GM23338 (cell line): ENCODE results near the gene AKTIP. TPM values are rescaled to one million over a fixed set of nuclear protein-coding genes. Genes with fewer than 3 reads are reported as not detected.

ENCODE experiments used
- ATAC-seq: fragments of 200-7000 bp; cut with Tn5 transposase; 3 replicates; pipeline ENCODE4 v1.9.1; 2020
- DNase-seq: peaks from one replicate; pipeline ENCODE4 v3.0.0-alpha.2; 2015; ENCODE audit warnings: low spot score
- H2AFZ ChIP-seq: fragments of 200-600 bp; sonication (generic); 2 replicates; pipeline ENCODE4 v1.8.0; 2016; ENCODE audit warnings: antibody characterized with exemption, mild to moderate bottlenecking, moderate library complexity
- H3F3A ChIP-seq: fragments of 200-600 bp; sonication (generic); replicated peaks from 2 replicates; pipeline ENCODE4 v1.8.0; 2017; ENCODE audit warnings: antibody characterized with exemption, mixed run types, low read depth
- H3K27ac ChIP-seq: fragments of 200-600 bp; sonication (generic); 2 replicates; pipeline ENCODE4 v1.6.1; 2016; ENCODE audit warnings: low read depth
- H3K27me3 ChIP-seq: fragments of 200-600 bp; sonication (generic); 2 replicates; pipeline ENCODE4 v1.8.0; 2016; ENCODE audit warnings: mild to moderate bottlenecking, mixed run types, moderate library complexity; ENCODE audit not compliant: insufficient read depth
- H3K36me3 ChIP-seq: fragments of 200-600 bp; sonication (generic); 2 replicates; pipeline ENCODE4 v1.8.0; 2016; ENCODE audit warnings: mild to moderate bottlenecking; ENCODE audit not compliant: insufficient read depth
- H3K4me1 ChIP-seq: fragments of 200-600 bp; sonication (generic); 2 replicates; pipeline ENCODE4 v1.8.0; 2016; ENCODE audit warnings: mild to moderate bottlenecking, moderate library complexity; ENCODE audit not compliant: insufficient read depth
- H3K4me2 ChIP-seq: fragments of 200-600 bp; sonication (generic); 2 replicates; pipeline ENCODE4 v1.7.1; 2017; ENCODE audit warnings: mixed run types
- H3K4me3 ChIP-seq: fragments of 200-600 bp; sonication (generic); 2 replicates; pipeline ENCODE4 v1.6.1; 2016; ENCODE audit warnings: mixed run types
- H3K79me2 ChIP-seq: fragments of 200-600 bp; sonication (generic); replicated peaks from 2 replicates; pipeline ENCODE4 v1.8.0; 2017; ENCODE audit warnings: mild to moderate bottlenecking; ENCODE audit not compliant: insufficient read depth
- H3K9me2 ChIP-seq: fragments of 200-600 bp; sonication (generic); 2 replicates; pipeline ENCODE4 v1.8.0; 2017; ENCODE audit not compliant: insufficient read depth
- H4K20me1 ChIP-seq: fragments of 200-600 bp; sonication (generic); replicated peaks from 2 replicates; pipeline ENCODE4 v1.8.0; 2017; ENCODE audit warnings: mild to moderate bottlenecking; ENCODE audit not compliant: insufficient read depth
- H3K27ac Mint-ChIP-seq: 2 replicates; pipeline ENCODE4 v1.8.0; 2020; ENCODE audit warnings: inconsistent platforms, mild to moderate bottlenecking, moderate library complexity, mixed read lengths
- H3K27me3 Mint-ChIP-seq: 3 replicates; pipeline ENCODE4 v1.8.0; 2022; ENCODE audit warnings: low read depth, mild to moderate bottlenecking, moderate library complexity, mixed read lengths, inconsistent platforms; ENCODE audit not compliant: insufficient read depth, poor library complexity
- H3K36me3 Mint-ChIP-seq: 3 replicates; pipeline ENCODE4 v1.8.0; 2021; ENCODE audit warnings: low read depth, mild to moderate bottlenecking, inconsistent platforms, moderate library complexity, mixed read lengths
- H3K4me1 Mint-ChIP-seq: 3 replicates; pipeline ENCODE4 v1.8.0; 2020; ENCODE audit warnings: mild to moderate bottlenecking, inconsistent platforms, mixed read lengths
- H3K4me3 Mint-ChIP-seq: 3 replicates; pipeline ENCODE4 v1.8.0; 2021; ENCODE audit warnings: moderate library complexity, mild to moderate bottlenecking, inconsistent platforms, mixed read lengths
- H3K9me3 Mint-ChIP-seq: 3 replicates; pipeline ENCODE4 v1.8.0; 2020; ENCODE audit warnings: moderate library complexity, mild to moderate bottlenecking, inconsistent platforms, mixed read lengths
- CREB1 ChIP-seq: fragments of 250-450 bp; sonication (Bioruptor Pico); IDR thresholded peaks from 2 replicates; pipeline ENCODE4 v1.5.0; 2020; ENCODE audit warnings: low read depth, mild to moderate bottlenecking, moderate library complexity
- EZH2 ChIP-seq: fragments of 200-600 bp; sonication (generic); IDR thresholded peaks from one replicate; pipeline ENCODE4 v1.8.0; 2017; ENCODE audit warnings: antibody characterized with exemption, mild to moderate bottlenecking, low read depth; ENCODE audit not compliant: unreplicated experiment
- EZH2phosphoT487 ChIP-seq: fragments of 200-600 bp; sonication (generic); IDR thresholded peaks from one replicate; pipeline ENCODE4 v1.8.1; 2018; ENCODE audit warnings: antibody characterized with exemption; ENCODE audit not compliant: unreplicated experiment
- JUNB ChIP-seq: IDR thresholded peaks from one replicate; pipeline ENCODE4 v1.6.1; 2016; ENCODE audit warnings: antibody characterized with exemption; ENCODE audit not compliant: unreplicated experiment
- NANOG ChIP-seq: IDR thresholded peaks from 2 replicates; pipeline ENCODE4 v1.6.1; 2016; ENCODE audit warnings: antibody characterized with exemption, borderline replicate concordance
- POLR2AphosphoS5 ChIP-seq: IDR thresholded peaks from 2 replicates; pipeline ENCODE4 v1.6.1; 2016; ENCODE audit warnings: antibody characterized with exemption, low read depth
- STAT1 ChIP-seq: IDR thresholded peaks from one replicate; pipeline ENCODE4 v1.6.1; 2016; ENCODE audit warnings: antibody characterized with exemption; ENCODE audit not compliant: unreplicated experiment
- ZNF114 ChIP-seq: fragments of 250-450 bp; sonication (Bioruptor Pico); IDR thresholded peaks from 2 replicates; pipeline ENCODE4 v1.5.0; 2020; ENCODE audit warnings: mild to moderate bottlenecking, moderate library complexity
- ZNF331 ChIP-seq: fragments of 250-450 bp; sonication (Bioruptor Pico); IDR thresholded peaks from 2 replicates; pipeline ENCODE4 v1.5.0; 2020; ENCODE audit warnings: low read depth, mild to moderate bottlenecking, moderate library complexity
- polyA plus RNA-seq: library from polyadenylated mRNA; unstranded; fragments of >200 nt; fragmentation: Nextera tagmentation; extraction: Ambion mirVana; gene quantifications from 2 replicates; pipeline ENCODE4 v1.2.1, GENCODE V29; 2016
- total RNA-seq: library from RNA; depleted of rRNA; stranded (reverse); fragments of >200 nt; shearing (Covaris generic); gene quantifications from 2 replicates; pipeline ENCODE4 v1.2.3, GENCODE V29; 2014
- TF ChIP-seq, protein P1 (sequence below): IDR thresholded peaks from one replicate; pipeline ENCODE4 v1.6.1; 2018; ENCODE audit warnings: antibody characterized with exemption; ENCODE audit not compliant: unreplicated experiment
- TF ChIP-seq, protein P2 (sequence below), 2 experiments: fragments of 200-600 bp in 1 of 2; sonication (generic) in 1 of 2; conservative IDR thresholded peaks; 2 replicates each; pipeline versions ENCODE4 v1.5.1 to v1.6.1; 2016 to 2017; ENCODE audit warnings: antibody characterized with exemption in 2 of 2, low read depth in 2 of 2, mild to moderate bottlenecking in 2 of 2, moderate library complexity in 1 of 2
- TF ChIP-seq, protein P3 (sequence below): fragments of 250-450 bp; sonication (Bioruptor Pico); IDR thresholded peaks from 2 replicates; pipeline ENCODE4 v1.5.0; 2020; ENCODE audit warnings: mild to moderate bottlenecking, moderate library complexity
- TF ChIP-seq, protein P4 (sequence below): IDR thresholded peaks from 2 replicates; pipeline ENCODE4 v1.6.1; 2016; ENCODE audit warnings: antibody characterized with exemption

Gene AKTIP
- total and polyA plus RNA-seq, 2 experiments from 2014 or later = 17.3 to 21.6 TPM

DNA sequence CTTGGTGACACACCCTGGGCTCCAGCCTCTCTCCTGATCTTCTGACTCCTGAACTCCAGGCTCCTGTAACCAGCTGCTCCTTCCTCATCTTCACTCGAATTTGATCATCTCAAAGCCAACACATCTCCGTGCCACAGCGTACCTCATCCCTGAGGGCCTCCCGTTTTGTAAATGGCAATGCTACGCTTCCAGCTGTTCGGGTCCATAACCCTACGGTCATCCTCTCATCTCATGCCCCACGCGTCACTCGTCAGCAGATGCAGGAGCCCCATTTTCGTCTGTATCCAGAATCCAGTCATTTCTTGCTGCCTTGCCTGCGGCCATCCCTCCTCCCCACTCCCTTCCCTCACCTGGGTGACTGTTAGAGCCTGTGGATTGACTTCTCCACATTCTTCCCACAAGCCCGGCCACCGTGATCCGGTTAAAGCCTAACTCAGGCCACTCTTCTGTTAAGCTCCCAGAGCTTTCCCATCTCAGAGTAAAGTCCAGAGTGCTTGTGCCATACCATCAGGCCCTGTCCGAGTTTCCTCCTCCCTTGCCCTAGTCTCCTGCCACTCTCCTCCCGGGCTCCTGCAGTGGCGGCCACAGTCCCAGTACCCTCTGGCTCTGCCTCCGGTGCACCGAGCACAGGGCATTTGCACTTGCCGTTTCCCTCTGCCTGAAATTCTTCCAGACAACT, 20.3 kb upstream of the AKTIP start:
- no peak overlapping the region for H3K27ac Mint-ChIP-seq
- no peaks in the 10 kb centered on the region for H3K79me2 ChIP-seq
- DNase-seq (no peak), ATAC-seq (no peak)
- H3K9me3 Mint-ChIP-seq = no peaks in the 10 kb centered on the region; the same call in 2 of the 3 replicates
- H3K4me2 ChIP-seq = no peak overlapping the region
- no peaks in the 10 kb centered on the region for H3K27me3 ChIP-seq
- no peaks in the 10 kb centered on the region for H3K4me1 Mint-ChIP-seq
- no peaks in the 10 kb centered on the region for H3F3A ChIP-seq
- TF ChIP-seq, protein P1, sequence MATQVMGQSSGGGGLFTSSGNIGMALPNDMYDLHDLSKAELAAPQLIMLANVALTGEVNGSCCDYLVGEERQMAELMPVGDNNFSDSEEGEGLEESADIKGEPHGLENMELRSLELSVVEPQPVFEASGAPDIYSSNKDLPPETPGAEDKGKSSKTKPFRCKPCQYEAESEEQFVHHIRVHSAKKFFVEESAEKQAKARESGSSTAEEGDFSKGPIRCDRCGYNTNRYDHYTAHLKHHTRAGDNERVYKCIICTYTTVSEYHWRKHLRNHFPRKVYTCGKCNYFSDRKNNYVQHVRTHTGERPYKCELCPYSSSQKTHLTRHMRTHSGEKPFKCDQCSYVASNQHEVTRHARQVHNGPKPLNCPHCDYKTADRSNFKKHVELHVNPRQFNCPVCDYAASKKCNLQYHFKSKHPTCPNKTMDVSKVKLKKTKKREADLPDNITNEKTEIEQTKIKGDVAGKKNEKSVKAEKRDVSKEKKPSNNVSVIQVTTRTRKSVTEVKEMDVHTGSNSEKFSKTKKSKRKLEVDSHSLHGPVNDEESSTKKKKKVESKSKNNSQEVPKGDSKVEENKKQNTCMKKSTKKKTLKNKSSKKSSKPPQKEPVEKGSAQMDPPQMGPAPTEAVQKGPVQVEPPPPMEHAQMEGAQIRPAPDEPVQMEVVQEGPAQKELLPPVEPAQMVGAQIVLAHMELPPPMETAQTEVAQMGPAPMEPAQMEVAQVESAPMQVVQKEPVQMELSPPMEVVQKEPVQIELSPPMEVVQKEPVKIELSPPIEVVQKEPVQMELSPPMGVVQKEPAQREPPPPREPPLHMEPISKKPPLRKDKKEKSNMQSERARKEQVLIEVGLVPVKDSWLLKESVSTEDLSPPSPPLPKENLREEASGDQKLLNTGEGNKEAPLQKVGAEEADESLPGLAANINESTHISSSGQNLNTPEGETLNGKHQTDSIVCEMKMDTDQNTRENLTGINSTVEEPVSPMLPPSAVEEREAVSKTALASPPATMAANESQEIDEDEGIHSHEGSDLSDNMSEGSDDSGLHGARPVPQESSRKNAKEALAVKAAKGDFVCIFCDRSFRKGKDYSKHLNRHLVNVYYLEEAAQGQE = no peak
- TF ChIP-seq, protein P2, sequence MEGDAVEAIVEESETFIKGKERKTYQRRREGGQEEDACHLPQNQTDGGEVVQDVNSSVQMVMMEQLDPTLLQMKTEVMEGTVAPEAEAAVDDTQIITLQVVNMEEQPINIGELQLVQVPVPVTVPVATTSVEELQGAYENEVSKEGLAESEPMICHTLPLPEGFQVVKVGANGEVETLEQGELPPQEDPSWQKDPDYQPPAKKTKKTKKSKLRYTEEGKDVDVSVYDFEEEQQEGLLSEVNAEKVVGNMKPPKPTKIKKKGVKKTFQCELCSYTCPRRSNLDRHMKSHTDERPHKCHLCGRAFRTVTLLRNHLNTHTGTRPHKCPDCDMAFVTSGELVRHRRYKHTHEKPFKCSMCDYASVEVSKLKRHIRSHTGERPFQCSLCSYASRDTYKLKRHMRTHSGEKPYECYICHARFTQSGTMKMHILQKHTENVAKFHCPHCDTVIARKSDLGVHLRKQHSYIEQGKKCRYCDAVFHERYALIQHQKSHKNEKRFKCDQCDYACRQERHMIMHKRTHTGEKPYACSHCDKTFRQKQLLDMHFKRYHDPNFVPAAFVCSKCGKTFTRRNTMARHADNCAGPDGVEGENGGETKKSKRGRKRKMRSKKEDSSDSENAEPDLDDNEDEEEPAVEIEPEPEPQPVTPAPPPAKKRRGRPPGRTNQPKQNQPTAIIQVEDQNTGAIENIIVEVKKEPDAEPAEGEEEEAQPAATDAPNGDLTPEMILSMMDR (conservative IDR thresholded peaks at IDR 0.05; ENCODE audit: low read depth in 2 of 2) = no peak
- TF ChIP-seq CREB1 = no peak
- no peak for TF ChIP-seq EZH2phosphoT487
- no peak for TF ChIP-seq ZNF114 (CRISPR knock-in tag)
- TF ChIP-seq, protein P3, sequence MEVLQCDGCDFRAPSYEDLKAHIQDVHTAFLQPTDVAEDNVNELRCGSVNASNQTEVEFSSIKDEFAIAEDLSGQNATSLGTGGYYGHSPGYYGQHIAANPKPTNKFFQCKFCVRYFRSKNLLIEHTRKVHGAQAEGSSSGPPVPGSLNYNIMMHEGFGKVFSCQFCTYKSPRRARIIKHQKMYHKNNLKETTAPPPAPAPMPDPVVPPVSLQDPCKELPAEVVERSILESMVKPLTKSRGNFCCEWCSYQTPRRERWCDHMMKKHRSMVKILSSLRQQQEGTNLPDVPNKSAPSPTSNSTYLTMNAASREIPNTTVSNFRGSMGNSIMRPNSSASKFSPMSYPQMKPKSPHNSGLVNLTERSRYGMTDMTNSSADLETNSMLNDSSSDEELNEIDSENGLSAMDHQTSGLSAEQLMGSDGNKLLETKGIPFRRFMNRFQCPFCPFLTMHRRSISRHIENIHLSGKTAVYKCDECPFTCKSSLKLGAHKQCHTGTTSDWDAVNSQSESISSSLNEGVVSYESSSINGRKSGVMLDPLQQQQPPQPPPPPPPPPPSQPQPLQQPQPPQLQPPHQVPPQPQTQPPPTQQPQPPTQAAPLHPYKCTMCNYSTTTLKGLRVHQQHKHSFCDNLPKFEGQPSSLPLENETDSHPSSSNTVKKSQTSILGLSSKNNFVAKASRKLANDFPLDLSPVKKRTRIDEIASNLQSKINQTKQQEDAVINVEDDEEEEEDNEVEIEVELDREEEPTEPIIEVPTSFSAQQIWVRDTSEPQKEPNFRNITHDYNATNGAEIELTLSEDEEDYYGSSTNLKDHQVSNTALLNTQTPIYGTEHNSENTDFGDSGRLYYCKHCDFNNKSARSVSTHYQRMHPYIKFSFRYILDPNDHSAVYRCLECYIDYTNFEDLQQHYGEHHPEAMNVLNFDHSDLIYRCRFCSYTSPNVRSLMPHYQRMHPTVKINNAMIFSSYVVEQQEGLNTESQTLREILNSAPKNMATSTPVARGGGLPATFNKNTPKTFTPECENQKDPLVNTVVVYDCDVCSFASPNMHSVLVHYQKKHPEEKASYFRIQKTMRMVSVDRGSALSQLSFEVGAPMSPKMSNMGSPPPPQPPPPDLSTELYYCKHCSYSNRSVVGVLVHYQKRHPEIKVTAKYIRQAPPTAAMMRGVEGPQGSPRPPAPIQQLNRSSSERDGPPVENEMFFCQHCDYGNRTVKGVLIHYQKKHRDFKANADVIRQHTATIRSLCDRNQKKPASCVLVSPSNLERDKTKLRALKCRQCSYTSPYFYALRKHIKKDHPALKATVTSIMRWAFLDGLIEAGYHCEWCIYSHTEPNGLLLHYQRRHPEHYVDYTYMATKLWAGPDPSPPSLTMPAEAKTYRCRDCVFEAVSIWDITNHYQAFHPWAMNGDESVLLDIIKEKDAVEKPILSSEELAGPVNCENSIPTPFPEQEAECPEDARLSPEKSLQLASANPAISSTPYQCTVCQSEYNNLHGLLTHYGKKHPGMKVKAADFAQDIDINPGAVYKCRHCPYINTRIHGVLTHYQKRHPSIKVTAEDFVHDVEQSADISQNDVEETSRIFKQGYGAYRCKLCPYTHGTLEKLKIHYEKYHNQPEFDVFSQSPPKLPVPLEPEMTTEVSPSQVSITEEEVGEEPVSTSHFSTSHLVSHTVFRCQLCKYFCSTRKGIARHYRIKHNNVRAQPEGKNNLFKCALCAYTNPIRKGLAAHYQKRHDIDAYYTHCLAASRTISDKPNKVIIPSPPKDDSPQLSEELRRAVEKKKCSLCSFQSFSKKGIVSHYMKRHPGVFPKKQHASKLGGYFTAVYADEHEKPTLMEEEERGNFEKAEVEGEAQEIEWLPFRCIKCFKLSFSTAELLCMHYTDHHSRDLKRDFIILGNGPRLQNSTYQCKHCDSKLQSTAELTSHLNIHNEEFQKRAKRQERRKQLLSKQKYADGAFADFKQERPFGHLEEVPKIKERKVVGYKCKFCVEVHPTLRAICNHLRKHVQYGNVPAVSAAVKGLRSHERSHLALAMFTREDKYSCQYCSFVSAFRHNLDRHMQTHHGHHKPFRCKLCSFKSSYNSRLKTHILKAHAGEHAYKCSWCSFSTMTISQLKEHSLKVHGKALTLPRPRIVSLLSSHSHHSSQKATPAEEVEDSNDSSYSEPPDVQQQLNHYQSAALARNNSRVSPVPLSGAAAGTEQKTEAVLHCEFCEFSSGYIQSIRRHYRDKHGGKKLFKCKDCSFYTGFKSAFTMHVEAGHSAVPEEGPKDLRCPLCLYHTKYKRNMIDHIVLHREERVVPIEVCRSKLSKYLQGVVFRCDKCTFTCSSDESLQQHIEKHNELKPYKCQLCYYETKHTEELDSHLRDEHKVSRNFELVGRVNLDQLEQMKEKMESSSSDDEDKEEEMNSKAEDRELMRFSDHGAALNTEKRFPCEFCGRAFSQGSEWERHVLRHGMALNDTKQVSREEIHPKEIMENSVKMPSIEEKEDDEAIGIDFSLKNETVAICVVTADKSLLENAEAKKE (CRISPR knock-in tag) = no peak
- no peak for TF ChIP-seq ZNF331
- TF ChIP-seq EZH2 = no peak
- TF ChIP-seq NANOG = no peak
- no peak for TF ChIP-seq POLR2AphosphoS5
- no peak for TF ChIP-seq JUNB
- TF ChIP-seq, protein P4, sequence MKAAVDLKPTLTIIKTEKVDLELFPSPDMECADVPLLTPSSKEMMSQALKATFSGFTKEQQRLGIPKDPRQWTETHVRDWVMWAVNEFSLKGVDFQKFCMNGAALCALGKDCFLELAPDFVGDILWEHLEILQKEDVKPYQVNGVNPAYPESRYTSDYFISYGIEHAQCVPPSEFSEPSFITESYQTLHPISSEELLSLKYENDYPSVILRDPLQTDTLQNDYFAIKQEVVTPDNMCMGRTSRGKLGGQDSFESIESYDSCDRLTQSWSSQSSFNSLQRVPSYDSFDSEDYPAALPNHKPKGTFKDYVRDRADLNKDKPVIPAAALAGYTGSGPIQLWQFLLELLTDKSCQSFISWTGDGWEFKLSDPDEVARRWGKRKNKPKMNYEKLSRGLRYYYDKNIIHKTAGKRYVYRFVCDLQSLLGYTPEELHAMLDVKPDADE = no peak
- no peak for TF ChIP-seq STAT1
- no peaks in the 10 kb centered on the region for H4K20me1 ChIP-seq
- no peaks in the 10 kb centered on the region for H3K4me1 ChIP-seq
- H3K36me3 ChIP-seq = no peaks in the 10 kb centered on the region
- no peak overlapping the region for H3K4me3 ChIP-seq
- H3K36me3 Mint-ChIP-seq = no peaks in the 10 kb centered on the region
- no peak overlapping the region for H3K4me3 Mint-ChIP-seq
- no peaks in the 10 kb centered on the region for H3K9me2 ChIP-seq
- no peaks in the 10 kb centered on the region for H3K27me3 Mint-ChIP-seq
- no peak overlapping the region for H2AFZ ChIP-seq
- H3K27ac ChIP-seq = no peak overlapping the region
